Astrocyte (in vitro differentiated cells and primary cell): ENCODE results near the gene CDC42BPA. TPM values are rescaled to one million over a fixed set of nuclear protein-coding genes. Genes with fewer than 3 reads are reported as not detected.
A peak's percentile ranks its signal among the peaks of the same experiment; 100 is the strongest.

ENCODE experiments used
- DNase-seq: peaks from one replicate; pipeline ENCODE4 v3.0.0-alpha.2; 2010; ENCODE audit warnings: low read depth
- FAIRE-seq: peaks from 2 replicates; lab custom pipeline; 2011; peaks lifted over from hg19 to GRCh38; lab: Jason Lieb, UNC
- H2AFZ ChIP-seq: 2 replicates; pipeline ENCODE4 v1.6.0; 2012; ENCODE audit warnings: low read depth, low read length, inconsistent platforms
- H3K27ac ChIP-seq: 2 replicates; pipeline ENCODE4 v1.5.1; 2011; ENCODE audit warnings: low read depth, low read length, inconsistent platforms
- H3K27me3 ChIP-seq: 2 replicates; pipeline ENCODE4 v1.6.0; 2011; ENCODE audit warnings: low read length, inconsistent platforms; ENCODE audit not compliant: insufficient read depth
- H3K36me3 ChIP-seq: 2 replicates; pipeline ENCODE4 v1.5.1; 2011; ENCODE audit warnings: low read length, inconsistent platforms; ENCODE audit not compliant: insufficient read depth
- H3K4me1 ChIP-seq: 2 replicates; pipeline ENCODE4 v1.5.1; 2011; ENCODE audit warnings: low read length, inconsistent platforms; ENCODE audit not compliant: insufficient read depth
- H3K4me2 ChIP-seq: 2 replicates; pipeline ENCODE4 v1.6.0; 2012; ENCODE audit warnings: low read length, inconsistent platforms
- H3K4me3 ChIP-seq: 2 replicates; pipeline ENCODE4 v1.5.1; 2011; ENCODE audit warnings: low read depth, mild to moderate bottlenecking, low read length, inconsistent platforms; ENCODE audit not compliant: insufficient read depth
- H3K79me2 ChIP-seq: 2 replicates; pipeline ENCODE4 v1.6.0; 2012; ENCODE audit warnings: mild to moderate bottlenecking, low read length, inconsistent platforms; ENCODE audit not compliant: insufficient read depth
- H3K9ac ChIP-seq: 2 replicates; pipeline ENCODE4 v1.6.0; 2012; ENCODE audit warnings: mild to moderate bottlenecking, low read length, inconsistent platforms
- H3K9me3 ChIP-seq: 2 replicates; pipeline ENCODE4 v1.5.1; 2012; ENCODE audit warnings: low read depth, mild to moderate bottlenecking, low read length, inconsistent platforms; ENCODE audit not compliant: insufficient read depth
- H4K20me1 ChIP-seq: 2 replicates; pipeline ENCODE4 v1.6.0; 2012; ENCODE audit warnings: low read length, inconsistent platforms; ENCODE audit not compliant: insufficient read depth
- H3K27ac Mint-ChIP-seq: one replicate; pipeline ENCODE4 v1.8.0; 2021; ENCODE audit warnings: mild to moderate bottlenecking, mixed read lengths; ENCODE audit not compliant: unreplicated experiment
- H3K27me3 Mint-ChIP-seq: one replicate; pipeline ENCODE4 v1.8.0; 2021; ENCODE audit warnings: low read depth, mixed read lengths; ENCODE audit not compliant: unreplicated experiment
- H3K36me3 Mint-ChIP-seq: one replicate; pipeline ENCODE4 v1.8.0; 2021; ENCODE audit warnings: low read depth, mixed read lengths; ENCODE audit not compliant: unreplicated experiment
- H3K4me1 Mint-ChIP-seq: one replicate; pipeline ENCODE4 v1.8.0; 2021; ENCODE audit warnings: low read depth, mixed read lengths; ENCODE audit not compliant: unreplicated experiment
- H3K4me3 Mint-ChIP-seq: one replicate; pipeline ENCODE4 v1.8.0; 2021; ENCODE audit warnings: mild to moderate bottlenecking, moderate library complexity, mixed read lengths; ENCODE audit not compliant: unreplicated experiment
- H3K9me3 Mint-ChIP-seq: one replicate; pipeline ENCODE4 v1.8.0; 2021; ENCODE audit warnings: mild to moderate bottlenecking, mixed read lengths; ENCODE audit not compliant: unreplicated experiment
- CTCF ChIP-seq: IDR thresholded peaks from 2 replicates; pipeline ENCODE4 v1.5.1; 2011; ENCODE audit warnings: low read depth, mild to moderate bottlenecking, inconsistent platforms, low read length, moderate library complexity; ENCODE audit not compliant: insufficient read depth
- EZH2 ChIP-seq: IDR thresholded peaks from 2 replicates; pipeline ENCODE4 v1.6.1; 2012; ENCODE audit warnings: mild to moderate bottlenecking, low read length, inconsistent platforms; ENCODE audit not compliant: insufficient read depth
- total RNA-seq: library from RNA; stranded (reverse); gene quantifications from 2 replicates; pipeline ENCODE4 v1.2.1, GENCODE V29; 2021

CDC42BPA gene
- total RNA-seq, 1 donor from 2014 or later, result 34.5 TPM

- no peak for TF ChIP-seq CTCF
- TF ChIP-seq EZH2, result no peak
- no peaks in the 10 kb centered on the region for H3K36me3 Mint-ChIP-seq
- H3K4me3 Mint-ChIP-seq, result no peak overlapping the region
- no peaks in the 10 kb centered on the region for H3K36me3 ChIP-seq
- no peaks in the 10 kb centered on the region for H3K27me3 ChIP-seq
- no peaks in the 10 kb centered on the region for H4K20me1 ChIP-seq
- no peak for FAIRE-seq
- H3K4me1 ChIP-seq, result no peaks in the 10 kb centered on the region
- peaks cover 1% of the 10 kb centered on the region for H3K4me1 Mint-ChIP-seq
- H3K79me2 ChIP-seq, result no peaks in the 10 kb centered on the region
- H3K27me3 Mint-ChIP-seq, result peaks cover 8% of the 10 kb centered on the region
- no peak overlapping the region for H3K4me3 ChIP-seq
- peaks cover 13% of the 10 kb centered on the region for H3K9me3 Mint-ChIP-seq
- no peak overlapping the region for H3K9ac ChIP-seq
- no peak overlapping the region for H3K27ac Mint-ChIP-seq
- DNase-seq, result peak; percentile 15
- H3K27ac ChIP-seq, result no peak overlapping the region
- H3K9me3 ChIP-seq, result peaks cover 7% of the 10 kb centered on the region
- no peak overlapping the region for H3K4me2 ChIP-seq
- no peak overlapping the region for H2AFZ ChIP-seq
These were observed 12.2 kb upstream of the CDC42BPA start for GRCh38 chr1:227330279-227331076.

- no peak for FAIRE-seq
- Mint-ChIP-seq H3K4me3 (no peak overlapping the region), H3K36me3 (peaks cover 2% of the 10 kb centered on the region), H3K27me3 (peaks cover 8% of the 10 kb centered on the region), H3K9me3 (peaks cover 17% of the 10 kb centered on the region), H3K4me1 (no peaks in the 10 kb centered on the region), H3K27ac (no peak overlapping the region)
- no peak for DNase-seq
- TF ChIP-seq CTCF (no peak), EZH2 (no peak)
- H4K20me1 ChIP-seq, result no peaks in the 10 kb centered on the region
- no peak overlapping the region for H3K9ac ChIP-seq
- no peaks in the 10 kb centered on the region for H3K36me3 ChIP-seq
- no peak overlapping the region for H3K4me2 ChIP-seq
- peaks cover 9% of the 10 kb centered on the region for H3K9me3 ChIP-seq
- H3K4me3 ChIP-seq, result no peak overlapping the region
- H3K27ac ChIP-seq, result no peak overlapping the region
- H3K4me1 ChIP-seq, result no peaks in the 10 kb centered on the region
- H3K79me2 ChIP-seq, result no peaks in the 10 kb centered on the region
- no peak overlapping the region for H2AFZ ChIP-seq
- no peaks in the 10 kb centered on the region for H3K27me3 ChIP-seq
These were observed 10.2 kb upstream of the CDC42BPA start for GRCh38 chr1:227328405-227329019.

GRCh38 chr1:227325156-227325555 is 6.9 kb upstream of the CDC42BPA start:
- no peaks in the 10 kb centered on the region for H3K36me3 ChIP-seq
- TF ChIP-seq EZH2 (no peak), CTCF (no peak)
- Mint-ChIP-seq H3K36me3 (peaks cover 2% of the 10 kb centered on the region), H3K9me3 (peaks cover 8% of the 10 kb centered on the region), H3K4me3 (no peak overlapping the region), H3K4me1 (no peaks in the 10 kb centered on the region), H3K27me3 (peaks cover 8% of the 10 kb centered on the region), H3K27ac (no peak overlapping the region)
- H3K9ac ChIP-seq, result no peak overlapping the region
- H3K4me2 ChIP-seq, result no peak overlapping the region
- no peak overlapping the region for H3K4me3 ChIP-seq
- no peak overlapping the region for H2AFZ ChIP-seq
- H3K79me2 ChIP-seq, result no peaks in the 10 kb centered on the region
- DNase-seq (no peak), FAIRE-seq (no peak)
- H4K20me1 ChIP-seq, result no peaks in the 10 kb centered on the region
- H3K27ac ChIP-seq, result no peak overlapping the region
- H3K4me1 ChIP-seq, result no peaks in the 10 kb centered on the region
- H3K9me3 ChIP-seq, result peaks cover 4% of the 10 kb centered on the region
- H3K27me3 ChIP-seq, result no peaks in the 10 kb centered on the region
